Adrenal gland (tissue), 12 donors: ENCODE measurements around the gene PHOSPHO2. TPM values are rescaled to one million over a fixed set of nuclear protein-coding genes. Genes with fewer than 3 reads are reported as not detected.
"Not testable (repeated sequence)": the region's sequence is repeated elsewhere in the genome, so short reads cannot be mapped to it uniquely, and the experiment has no call there.

ENCODE experiments used
- DNase-seq, 7 donors: peaks; one replicate each; pipeline ENCODE4 v3.0.0-alpha.2; 2019 to 2020
- H3K27ac ChIP-seq, 5 donors: fragments of 200-600 bp; sonication (generic) in 4 of 5; 1 replicate in 3 of 5; 2 replicates in 2 of 5; pipeline versions ENCODE4 v1.5.1 to v1.8.0; 2016 to 2020; ENCODE audit warnings: mild to moderate bottlenecking in 1 of 5
- H3K27me3 ChIP-seq: fragments of 200-600 bp; 2 replicates; pipeline ENCODE4 v1.8.0; 2021
- H3K36me3 ChIP-seq, 2 donors: fragments of 200-600 bp; replicated peaks in 1 of 2; 1 replicate in 1 of 2; 2 replicates in 1 of 2; pipeline versions ENCODE4 v1.5.1 to v1.8.0; 2018 to 2022
- H3K4me1 ChIP-seq, 2 donors: fragments of 200-600 bp; replicated peaks in 1 of 2; 1 replicate in 1 of 2; 2 replicates in 1 of 2; pipeline versions ENCODE4 v1.5.1 to v1.8.0; 2018 to 2021
- H3K4me3 ChIP-seq, 4 donors: fragments of 200-600 bp; sonication (generic) in 3 of 4; one replicate each; pipeline ENCODE4 v1.5.1; 2016 to 2018
- H3K9me3 ChIP-seq, 3 donors: fragments of 200-600 bp; sonication (generic) in 1 of 3; replicated peaks in 1 of 3; 1 replicate in 2 of 3; 2 replicates in 1 of 3; pipeline versions ENCODE4 v1.5.1 to v1.8.0; 2016 to 2021
- POLR2A ChIP-seq, 2 donors: fragments of 450-650 bp; IDR thresholded peaks; one replicate each; pipeline ENCODE4 v1.6.1; 2017; ENCODE audit warnings: antibody characterized with exemption in 2 of 2, mild to moderate bottlenecking in 2 of 2, moderate library complexity in 1 of 2
- WGBS, 4 donors: extraction: QIAGEN DNeasy Blood & Tissue Kit in 2 of 4; methylation state at CpG; one replicate each; pipeline versions ENCODE4 v1.1.5 to v1.1.7; 2013 to 2017; 5-methylcytosine and 5-hydroxymethylcytosine counted together
- intact Hi-C, 2 donors: fragments of 100-400 bp; cut with DNase I; formaldehyde crosslinking; loops; one replicate each; pipeline versions ENCODE4 v1.14.1 to v1.15.0; 2022 to 2023
- polyA plus RNA-seq, 3 donors: library from polyadenylated mRNA; stranded (reverse); fragments of 200-250 nt in 2 of 3; fragments of 350-450 nt in 1 of 3; fragmentation: Illumina TruSeq in 1 of 3; extraction: RNeasy Lipid Tissue Mini Kit (QIAGEN cat#74804) in 1 of 3; gene quantifications; one replicate each; pipeline ENCODE4 v1.2.3, GENCODE V29; 2013 to 2014
- total RNA-seq, 9 donors: library from RNA; depleted of rRNA in 4 of 9; stranded (reverse); fragments of >200 nt in 4 of 9; fragments of 120-200 nt in 1 of 9; fragmentation: NEBNext Ultra II Directional in 1 of 9; extraction: Animal tissue kit (Norgen Biotek cat#: 25700) in 1 of 9; gene quantifications; one replicate each; pipeline versions ENCODE4 v1.1.0 to v1.2.4, GENCODE V29; 2013 to 2023
- TF ChIP-seq, protein P1 (sequence below), 6 experiments: fragments of 450-650 bp in 4 of 6; fragments of 200-600 bp in 2 of 6; sonication (generic) in 1 of 6; IDR thresholded peaks; 1 replicate in 5 of 6; 2 replicates in 1 of 6; pipeline versions ENCODE4 v1.5.1 to v1.8.0; 2016 to 2021; ENCODE audit warnings: antibody characterized with exemption in 6 of 6, mild to moderate bottlenecking in 2 of 6, moderate library complexity in 1 of 6
- donor health status: healthy with polysubstance abuse.
- donor health status: Bipolar disorder and iron deficiency.
- donor health status: DM: yes; HTN: yes; CAD: no.
- donor health status: DM: no; HTN: no; CAD: no.
- donor health status: DM: no; HTN: no; CAD: no.
- donor health status: DM: yes; HTN: yes; CAD: no.

PHOSPHO2 gene
- total and polyA plus RNA-seq, 12 donors: 0.69 to 6.6 (median 2.4) TPM

DNA sequence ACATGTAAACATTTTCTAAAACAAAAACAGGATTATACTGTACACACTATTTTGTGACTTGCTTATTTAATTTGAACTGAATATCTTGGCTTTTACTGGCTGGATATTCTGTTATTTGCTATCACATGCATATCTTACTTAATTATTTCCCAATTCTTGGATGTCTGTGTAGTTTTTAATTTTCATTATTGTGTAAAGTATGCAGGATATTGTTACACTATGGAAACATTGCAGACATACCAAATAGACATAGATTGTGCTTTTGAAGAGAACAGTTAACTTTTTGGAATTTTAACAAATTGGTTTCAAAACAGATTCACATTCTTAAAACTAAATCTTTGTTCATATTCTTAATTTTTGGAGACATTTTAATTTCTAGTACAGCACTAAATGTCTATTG lies 2.1 kb downstream of the PHOSPHO2 start:
- Histone ChIP-seq H3K27me3 (no peaks in the 10 kb centered on the region), H3K4me3 (no peak overlapping the region)
- intact Hi-C loops: no loop called here

DNA sequence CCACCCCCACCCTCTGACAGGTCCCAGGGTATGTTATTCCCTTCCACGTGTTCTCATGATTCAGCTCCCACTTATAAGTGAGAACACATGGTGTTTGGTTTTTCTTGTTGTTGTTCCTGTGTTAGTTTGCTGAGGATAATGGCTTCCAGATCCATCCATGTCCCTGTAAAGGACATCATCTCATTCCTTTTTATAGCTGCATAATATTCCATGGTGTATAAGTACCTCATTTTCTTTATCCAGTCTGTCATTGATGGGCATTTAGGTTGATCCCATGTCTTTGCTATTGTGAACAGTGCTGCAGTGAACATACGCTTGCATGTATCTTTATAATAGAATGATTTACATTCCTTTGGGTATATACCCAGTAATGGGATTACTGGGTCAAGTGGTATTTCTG lies 4.9 kb downstream of the PHOSPHO2 start:
- intact Hi-C loops: not testable (repeated sequence)
- WGBS, 4 donors: 90 to 100% (median 98%) methylated on average over 2 of the region's 2 CpGs

More for the DNA sequence above, 2.1 kb downstream of the PHOSPHO2 start:
- TF ChIP-seq POLR2A (IDR thresholded peaks at IDR 0.05): no peak
- TF ChIP-seq, protein P1, sequence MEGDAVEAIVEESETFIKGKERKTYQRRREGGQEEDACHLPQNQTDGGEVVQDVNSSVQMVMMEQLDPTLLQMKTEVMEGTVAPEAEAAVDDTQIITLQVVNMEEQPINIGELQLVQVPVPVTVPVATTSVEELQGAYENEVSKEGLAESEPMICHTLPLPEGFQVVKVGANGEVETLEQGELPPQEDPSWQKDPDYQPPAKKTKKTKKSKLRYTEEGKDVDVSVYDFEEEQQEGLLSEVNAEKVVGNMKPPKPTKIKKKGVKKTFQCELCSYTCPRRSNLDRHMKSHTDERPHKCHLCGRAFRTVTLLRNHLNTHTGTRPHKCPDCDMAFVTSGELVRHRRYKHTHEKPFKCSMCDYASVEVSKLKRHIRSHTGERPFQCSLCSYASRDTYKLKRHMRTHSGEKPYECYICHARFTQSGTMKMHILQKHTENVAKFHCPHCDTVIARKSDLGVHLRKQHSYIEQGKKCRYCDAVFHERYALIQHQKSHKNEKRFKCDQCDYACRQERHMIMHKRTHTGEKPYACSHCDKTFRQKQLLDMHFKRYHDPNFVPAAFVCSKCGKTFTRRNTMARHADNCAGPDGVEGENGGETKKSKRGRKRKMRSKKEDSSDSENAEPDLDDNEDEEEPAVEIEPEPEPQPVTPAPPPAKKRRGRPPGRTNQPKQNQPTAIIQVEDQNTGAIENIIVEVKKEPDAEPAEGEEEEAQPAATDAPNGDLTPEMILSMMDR (IDR thresholded peaks at IDR 0.05): no peak
- Histone ChIP-seq H3K9me3 (no peaks in the 10 kb centered on the region), H3K36me3 (no peaks in the 10 kb centered on the region), H3K27ac (no peak overlapping the region), H3K4me1 (peaks cover 0 to 14% of the 10 kb centered on the region in 2 donors)
- no peak for DNase-seq

DNA sequence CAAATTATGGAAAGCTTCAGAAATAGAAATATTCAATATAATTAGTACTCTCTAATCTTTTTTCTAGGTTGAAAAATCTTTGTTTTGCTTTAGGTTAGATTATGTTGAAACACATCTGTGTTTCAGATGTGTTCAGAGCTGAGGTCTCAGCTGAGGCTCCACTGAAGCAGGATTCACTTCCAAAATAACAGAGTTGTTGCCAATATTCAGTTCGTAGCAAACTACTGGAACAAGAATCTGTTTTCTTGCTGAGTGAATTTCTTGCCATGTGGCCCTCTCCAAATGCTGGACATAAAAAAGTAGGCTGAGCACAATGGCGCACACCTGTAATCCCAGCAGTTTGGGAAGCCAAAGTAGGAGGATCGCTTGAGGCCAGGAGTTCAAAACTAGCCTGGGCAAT lies 8.7 kb downstream of the PHOSPHO2 start:
- Histone ChIP-seq H3K9me3 (no peaks in the 10 kb centered on the region), H3K27ac (no peak overlapping the region), H3K4me3 (no peak overlapping the region), H3K27me3 (no peaks in the 10 kb centered on the region), H3K4me1 (no peaks in the 10 kb centered on the region), H3K36me3 (no peaks in the 10 kb centered on the region)
- 59 to 88% (median 75%) methylated on average over 3 of the region's 3 CpGs for WGBS, 4 donors
- TF ChIP-seq, protein P1 (IDR thresholded peaks at IDR 0.05): no peak
- TF ChIP-seq POLR2A (IDR thresholded peaks at IDR 0.05): no peak
- intact Hi-C loops: no loop called here
- DNase-seq: no peak

More for the DNA sequence above, 4.9 kb downstream of the PHOSPHO2 start:
- not testable (repeated sequence) for H3K9me3 ChIP-seq, DNase-seq, H3K4me3 ChIP-seq, H3K27ac ChIP-seq, H3K4me1 ChIP-seq, H3K27me3 ChIP-seq, H3K36me3 ChIP-seq

DNA sequence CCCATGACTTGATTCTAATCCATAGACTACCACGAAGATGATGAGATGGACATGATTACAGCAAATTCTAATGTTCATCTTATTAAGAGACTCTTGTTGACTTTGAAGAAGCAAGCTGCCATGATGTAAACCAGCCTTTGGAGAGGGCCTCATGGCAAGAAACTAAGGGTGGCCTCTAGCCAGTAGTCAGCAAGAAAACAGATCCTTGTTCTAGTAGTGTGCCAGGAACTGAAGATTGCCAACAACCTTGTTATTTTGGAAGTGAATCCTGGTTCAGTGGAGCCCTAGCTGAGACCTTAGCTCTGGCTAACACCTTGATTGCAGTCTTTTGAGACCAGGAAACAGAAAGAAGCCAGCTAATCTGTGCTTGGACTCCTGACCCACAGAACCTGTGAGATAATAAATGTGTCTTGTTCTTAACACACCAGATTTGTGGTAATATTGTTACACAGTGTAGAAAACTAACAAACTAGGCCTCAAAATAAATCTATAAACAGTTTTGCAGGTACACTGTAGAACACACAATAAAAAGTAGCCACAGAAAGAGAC lies 10.0 kb downstream of the PHOSPHO2 start:
- intact Hi-C loops: no loop called here

DNA sequence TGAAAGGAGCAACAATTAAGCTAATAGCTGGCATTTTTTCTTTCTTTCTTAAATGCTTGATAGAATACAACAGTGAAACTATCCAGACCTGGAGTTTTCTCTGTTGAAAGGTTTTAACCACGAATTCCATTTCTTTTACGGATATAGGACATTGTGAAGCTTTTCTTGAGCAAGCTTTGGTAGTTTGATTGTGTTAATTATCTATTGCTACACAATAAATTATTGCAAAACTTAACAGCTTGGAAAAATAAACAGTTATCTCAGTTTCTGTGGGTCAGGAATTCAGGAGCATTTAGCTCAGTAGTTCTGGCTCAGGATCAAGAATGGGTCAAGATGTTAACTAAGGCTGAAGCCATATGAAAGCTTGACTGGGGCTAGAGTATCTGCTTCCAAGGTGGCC lies 11.7 kb downstream of the PHOSPHO2 start:
- WGBS, 4 donors: 68 to 81% (median 78%) methylated on average over 2 of the region's 2 CpGs
- intact Hi-C loops: no loop called here
- no peak overlapping the region for H3K4me3 ChIP-seq
- TF ChIP-seq, protein P1 (IDR thresholded peaks at IDR 0.05): no peak
- TF ChIP-seq POLR2A (IDR thresholded peaks at IDR 0.05): no peak
- no peaks in the 10 kb centered on the region for H3K4me1 ChIP-seq
- no peak overlapping the region for H3K27ac ChIP-seq
- no peaks in the 10 kb centered on the region for H3K36me3 ChIP-seq
- H3K27me3 ChIP-seq: no peaks in the 10 kb centered on the region
- no peak for DNase-seq
- H3K9me3 ChIP-seq: no peaks in the 10 kb centered on the region

More for the DNA sequence above, 10.0 kb downstream of the PHOSPHO2 start:
- no peak for TF ChIP-seq POLR2A (IDR thresholded peaks at IDR 0.05)
- TF ChIP-seq, protein P1 (IDR thresholded peaks at IDR 0.05): no peak
- no peak for DNase-seq
- Histone ChIP-seq H3K9me3 (no peaks in the 10 kb centered on the region), H3K27ac (no peak overlapping the region), H3K36me3 (no peaks in the 10 kb centered on the region), H3K4me3 (no peak overlapping the region), H3K4me1 (no peaks in the 10 kb centered on the region), H3K27me3 (no peaks in the 10 kb centered on the region)
- 92 to 96% (median 93%) methylated on average over 1 of the region's 1 CpG for WGBS, 4 donors
